GM19463 (cell line): ENCODE measurements around the gene SLFNL1.

Experiments used
- ATAC-seq: cut with Tn5 transposase; IDR thresholded peaks from one replicate; pipeline ENCODE4 v1.9.1; 2021; ENCODE audit warnings: mild to moderate bottlenecking, moderate library complexity; ENCODE audit not compliant: unreplicated experiment

Gene SLFNL1

GRCh38 chr1:40966417-40966816, 55.1 kb downstream of the SLFNL1 start:
- no peak for ATAC-seq
